PFSK-1 (cell line): Measurements from ENCODE around the gene PCDHGA7.

Experiments
- POLR2AphosphoS5 ChIP-seq: IDR thresholded peaks from 2 replicates; pipeline ENCODE4 v1.6.1; 2012; ENCODE audit warnings: low read depth, mild to moderate bottlenecking, control low read depth, low read length, moderate library complexity
- REST ChIP-seq, 2 experiments: IDR thresholded peaks; 2 replicates each; pipeline versions ENCODE4 v1.6.1 to v1.8.0; 2011 to 2012; ENCODE audit warnings: low read depth in 2 of 2, low read length in 2 of 2, control low read depth in 1 of 2, inconsistent platforms in 1 of 2, mild to moderate bottlenecking in 1 of 2, moderate library complexity in 1 of 2; ENCODE audit not compliant: insufficient read depth in 1 of 2
- SIN3A ChIP-seq: IDR thresholded peaks from 2 replicates; pipeline ENCODE4 v1.6.1; 2012; ENCODE audit warnings: mild to moderate bottlenecking, low read length, moderate library complexity, borderline replicate concordance; ENCODE audit not compliant: insufficient read depth
- TAF1 ChIP-seq: IDR thresholded peaks from 2 replicates; pipeline ENCODE4 v1.6.1; 2012; ENCODE audit warnings: low read length, control low read depth, borderline replicate concordance; ENCODE audit not compliant: insufficient read depth

GRCh38 chr5:141389153-141390042 lies 6.9 kb downstream of the PCDHGA7 start:
- TF ChIP-seq POLR2AphosphoS5: no peak
- TF ChIP-seq TAF1: no peak
- TF ChIP-seq REST (IDR thresholded peaks at IDR 0.05; ENCODE audit: insufficient read depth in 1 of 2, low read depth in 2 of 2, low read length in 2 of 2): no peak
- TF ChIP-seq SIN3A: no peak
